ENCODE measurements around the gene RSPH4A.
"Not testable (repeated sequence)": the region's sequence is repeated elsewhere in the genome, so short reads cannot be mapped to it uniquely, and the experiment has no call there.

RSPH4A gene

GRCh38 chr6:116615937-116616736, at the start of gene RSPH4A:
TSS of gene RSPH4A (plus strand) at chr6:116616479. CDS start at chr6:116616624, 145 bp downstream.
- DNase-seq (ENCODE audit: low read depth) = peak; percentile 11

GRCh38 chr6:116568111-116568510, 48.2 kb upstream of the RSPH4A start:
- no peak for DNase-seq (ENCODE audit: low read depth)

GRCh38 chr6:116568821-116569755, 47.2 kb upstream of the RSPH4A start:
- no peak for DNase-seq (ENCODE audit: low read depth)

- DNase-seq (ENCODE audit: low read depth) = peak; percentile 93
These were observed 45.2 kb upstream of the RSPH4A start, which contains the start of gene RWDD1 for GRCh38 chr6:116570856-116571682. TSS of gene RWDD1 (plus strand) at chr6:116571504. CDS start at chr6:116571583, 79 bp downstream.

- DNase-seq (ENCODE audit: low read depth) = no peak
These were observed 44.6 kb upstream of the RSPH4A start for GRCh38 chr6:116571683-116572000.

- no peak for DNase-seq (ENCODE audit: low read depth)
These were observed 44.1 kb upstream of the RSPH4A start for GRCh38 chr6:116572162-116572561.

GRCh38 chr6:116575227-116575626, 41.1 kb upstream of the RSPH4A start:
- no peak for DNase-seq (ENCODE audit: low read depth)

- no peak for DNase-seq (ENCODE audit: low read depth)
These were observed 38.8 kb upstream of the RSPH4A start for GRCh38 chr6:116577486-116577885.

GRCh38 chr6:116578335-116578734, 37.9 kb upstream of the RSPH4A start:
- DNase-seq (ENCODE audit: low read depth) = no peak

GRCh38 chr6:116579143-116579542, 37.1 kb upstream of the RSPH4A start:
- no peak for DNase-seq (ENCODE audit: low read depth)

- no peak for DNase-seq (ENCODE audit: low read depth)
These were observed 36.1 kb upstream of the RSPH4A start for GRCh38 chr6:116580198-116580597.

- DNase-seq (ENCODE audit: low read depth) = no peak
These were observed 30.0 kb upstream of the RSPH4A start for GRCh38 chr6:116586276-116586675.

GRCh38 chr6:116586738-116587137, 29.5 kb upstream of the RSPH4A start:
- no peak for DNase-seq (ENCODE audit: low read depth)

GRCh38 chr6:116595247-116595646, 21.0 kb upstream of the RSPH4A start:
- no peak for DNase-seq (ENCODE audit: low read depth)

GRCh38 chr6:116596815-116597214, 19.5 kb upstream of the RSPH4A start:
- DNase-seq (ENCODE audit: low read depth) = no peak

- not testable (repeated sequence) for DNase-seq (ENCODE audit: low read depth)
These were observed 12.4 kb upstream of the RSPH4A start for GRCh38 chr6:116603916-116604315.

- DNase-seq (ENCODE audit: low read depth) = not testable (repeated sequence)
These were observed 11.4 kb upstream of the RSPH4A start for GRCh38 chr6:116604868-116605267.

- DNase-seq (ENCODE audit: low read depth) = no peak
These were observed 10.3 kb upstream of the RSPH4A start for GRCh38 chr6:116605935-116606334.

- no peak for DNase-seq (ENCODE audit: low read depth)
These were observed 5.2 kb upstream of the RSPH4A start for GRCh38 chr6:116611056-116611455.

GRCh38 chr6:116616737-116617053, 416 bp downstream of the RSPH4A start:
- no peak for DNase-seq (ENCODE audit: low read depth)

- DNase-seq (ENCODE audit: low read depth) = no peak
These were observed 7.9 kb downstream of the RSPH4A start for GRCh38 chr6:116624036-116624805.
